Measurements from ENCODE around the gene RAX2. TPM values are rescaled to one million over a fixed set of nuclear protein-coding genes. Genes with fewer than 3 reads are reported as not detected.

RAX2 gene
- total RNA-seq, 1 experiment from 2014 or later = not detected

GRCh38 chr19:3753631-3754410, 18.2 kb downstream of the RAX2 start:
- intact Hi-C loops (cut with micrococcal nuclease; ENCODE audit: unreplicated experiment) = no loop called here
- no peak for TF ChIP-seq CTCF (IDR thresholded peaks at IDR 0.05; ENCODE audit: unreplicated experiment)
- Mint-ChIP-seq H3K27me3 (ENCODE audit: unreplicated experiment) (no peaks in the 10 kb centered on the region), H3K4me1 (ENCODE audit: low read depth, unreplicated experiment) (no peaks in the 10 kb centered on the region), H3K27ac (ENCODE audit: unreplicated experiment) (no peak overlapping the region), H3K4me3 (ENCODE audit: low read depth, unreplicated experiment) (no peak overlapping the region), H3K36me3 (ENCODE audit: insufficient read depth, unreplicated experiment) (peaks cover 34% of the 10 kb centered on the region), H3K9me3 (ENCODE audit: low read depth, unreplicated experiment) (no peaks in the 10 kb centered on the region)
- no peak for DNase-seq
- no TSS peak for BruUV-seq (replicated peaks)
- CTCF ChIA-PET = interaction anchor here (1.0 kb wide), 1 partner anchor 95 kb away, joined by 3 read pairs; no protein-coding TSS in a partner anchor

- CTCF ChIA-PET = no interaction called here
- intact Hi-C loops (cut with micrococcal nuclease; ENCODE audit: unreplicated experiment) = no loop called here
Measured at GRCh38 chr19:3752492-3752891, 19.5 kb downstream of the RAX2 start.

GRCh38 chr19:3751236-3751635, 20.8 kb downstream of the RAX2 start:
- Mint-ChIP-seq H3K27ac (ENCODE audit: unreplicated experiment) (no peak overlapping the region), H3K27me3 (ENCODE audit: unreplicated experiment) (no peaks in the 10 kb centered on the region), H3K4me1 (ENCODE audit: low read depth, unreplicated experiment) (no peaks in the 10 kb centered on the region), H3K36me3 (ENCODE audit: insufficient read depth, unreplicated experiment) (peaks cover 53% of the 10 kb centered on the region), H3K9me3 (ENCODE audit: low read depth, unreplicated experiment) (no peaks in the 10 kb centered on the region), H3K4me3 (ENCODE audit: low read depth, unreplicated experiment) (no peak overlapping the region)
- no peak for TF ChIP-seq CTCF (IDR thresholded peaks at IDR 0.05; ENCODE audit: unreplicated experiment)
- BruUV-seq (replicated peaks) = no TSS peak
- intact Hi-C loops (cut with micrococcal nuclease; ENCODE audit: unreplicated experiment) = no loop called here
- CTCF ChIA-PET = no interaction called here
- no peak for DNase-seq

More at GRCh38 chr19:3752492-3752891, 19.5 kb downstream of the RAX2 start:
- BruUV-seq (replicated peaks) = no TSS peak
- H3K4me3 Mint-ChIP-seq (ENCODE audit: low read depth, unreplicated experiment) = no peak overlapping the region
- peaks cover 42% of the 10 kb centered on the region for H3K36me3 Mint-ChIP-seq (ENCODE audit: insufficient read depth, unreplicated experiment)
- H3K27ac Mint-ChIP-seq (ENCODE audit: unreplicated experiment) = no peak overlapping the region
- TF ChIP-seq CTCF (IDR thresholded peaks at IDR 0.05; ENCODE audit: unreplicated experiment) = no peak
- H3K9me3 Mint-ChIP-seq (ENCODE audit: low read depth, unreplicated experiment) = no peaks in the 10 kb centered on the region
- no peaks in the 10 kb centered on the region for H3K4me1 Mint-ChIP-seq (ENCODE audit: low read depth, unreplicated experiment)
- no peak for DNase-seq
- H3K27me3 Mint-ChIP-seq (ENCODE audit: unreplicated experiment) = no peaks in the 10 kb centered on the region

- Mint-ChIP-seq H3K27ac (ENCODE audit: unreplicated experiment) (no peak overlapping the region), H3K36me3 (ENCODE audit: insufficient read depth, unreplicated experiment) (peaks cover 50% of the 10 kb centered on the region), H3K27me3 (ENCODE audit: unreplicated experiment) (no peaks in the 10 kb centered on the region), H3K4me1 (ENCODE audit: low read depth, unreplicated experiment) (no peaks in the 10 kb centered on the region), H3K4me3 (ENCODE audit: low read depth, unreplicated experiment) (no peak overlapping the region), H3K9me3 (ENCODE audit: low read depth, unreplicated experiment) (no peaks in the 10 kb centered on the region)
- intact Hi-C loops (cut with micrococcal nuclease; ENCODE audit: unreplicated experiment) = no loop called here
- BruUV-seq (replicated peaks) = no TSS peak
- TF ChIP-seq CTCF (IDR thresholded peaks at IDR 0.05; ENCODE audit: unreplicated experiment) = no peak
- CTCF ChIA-PET = no interaction called here
- DNase-seq = no peak
Measured at GRCh38 chr19:3750211-3750610, 21.8 kb downstream of the RAX2 start.
